HG03108 (cell line): ENCODE results near the gene DLL1.

Experiments used
- ATAC-seq: cut with Tn5 transposase; IDR thresholded peaks from one replicate; pipeline ENCODE4 v1.9.1; 2021; ENCODE audit warnings: moderate library complexity; ENCODE audit not compliant: unreplicated experiment

The DLL1 gene

GRCh38 chr6:170295510-170296422 is 4.9 kb upstream of the DLL1 start:
- ATAC-seq, result peak; percentile 47

GRCh38 chr6:170294813-170295509 is 4.1 kb upstream of the DLL1 start:
- ATAC-seq, result no peak

- ATAC-seq, result no peak
These were observed 3.4 kb upstream of the DLL1 start for GRCh38 chr6:170294298-170294730.

- ATAC-seq, result no peak
These were observed 2.7 kb upstream of the DLL1 start for GRCh38 chr6:170293341-170294231.

GRCh38 chr6:170292407-170293158 is 1.7 kb upstream of the DLL1 start:
- no peak for ATAC-seq

GRCh38 chr6:170292111-170292406 is 1.2 kb upstream of the DLL1 start:
- no peak for ATAC-seq

GRCh38 chr6:170291271-170292110 is 613 bp upstream of the DLL1 start:
- no peak for ATAC-seq

- ATAC-seq, result no peak
These were observed 955 bp downstream of the DLL1 start for GRCh38 chr6:170289951-170290295.

GRCh38 chr6:170289180-170289931 is 1.5 kb downstream of the DLL1 start:
- no peak for ATAC-seq

GRCh38 chr6:170288852-170289179 is 2.1 kb downstream of the DLL1 start:
- no peak for ATAC-seq

- no peak for ATAC-seq
These were observed 2.7 kb downstream of the DLL1 start for GRCh38 chr6:170288091-170288631.

- no peak for ATAC-seq
These were observed 3.5 kb downstream of the DLL1 start for GRCh38 chr6:170287371-170287876.

- no peak for ATAC-seq
These were observed 4.0 kb downstream of the DLL1 start for GRCh38 chr6:170286934-170287265.

GRCh38 chr6:170286246-170286933 is 4.5 kb downstream of the DLL1 start:
- no peak for ATAC-seq

- no peak for ATAC-seq
These were observed 5.4 kb downstream of the DLL1 start for GRCh38 chr6:170285482-170285881.

GRCh38 chr6:170284866-170285469 is 5.9 kb downstream of the DLL1 start:
- ATAC-seq, result no peak

- ATAC-seq, result no peak
These were observed 6.6 kb downstream of the DLL1 start for GRCh38 chr6:170284126-170284773.
